ENCODE data around the gene ENHO.

ENHO gene

DNA sequence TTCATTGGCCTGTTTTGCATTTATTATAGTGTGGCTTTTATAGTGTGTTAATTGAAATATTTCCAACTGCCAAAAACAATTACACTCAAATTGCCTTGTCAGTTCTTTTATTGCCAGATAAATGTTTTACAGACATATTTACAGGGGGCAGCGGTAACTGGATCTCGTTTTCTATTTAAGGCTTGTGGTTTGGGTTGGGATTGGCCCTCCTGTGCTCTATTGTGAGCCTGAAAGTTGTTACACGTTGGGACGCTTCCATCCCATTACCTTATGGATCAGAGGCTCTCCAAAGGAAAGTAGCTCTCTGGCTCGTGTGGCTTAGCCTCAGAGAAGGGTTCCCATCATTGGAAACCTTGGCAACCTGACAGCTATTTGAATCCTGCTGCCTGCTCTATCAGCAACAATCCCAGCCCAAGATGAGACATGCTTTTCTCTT, 43.3 kb downstream of the ENHO start:
- TF ChIP-seq, protein P1, sequence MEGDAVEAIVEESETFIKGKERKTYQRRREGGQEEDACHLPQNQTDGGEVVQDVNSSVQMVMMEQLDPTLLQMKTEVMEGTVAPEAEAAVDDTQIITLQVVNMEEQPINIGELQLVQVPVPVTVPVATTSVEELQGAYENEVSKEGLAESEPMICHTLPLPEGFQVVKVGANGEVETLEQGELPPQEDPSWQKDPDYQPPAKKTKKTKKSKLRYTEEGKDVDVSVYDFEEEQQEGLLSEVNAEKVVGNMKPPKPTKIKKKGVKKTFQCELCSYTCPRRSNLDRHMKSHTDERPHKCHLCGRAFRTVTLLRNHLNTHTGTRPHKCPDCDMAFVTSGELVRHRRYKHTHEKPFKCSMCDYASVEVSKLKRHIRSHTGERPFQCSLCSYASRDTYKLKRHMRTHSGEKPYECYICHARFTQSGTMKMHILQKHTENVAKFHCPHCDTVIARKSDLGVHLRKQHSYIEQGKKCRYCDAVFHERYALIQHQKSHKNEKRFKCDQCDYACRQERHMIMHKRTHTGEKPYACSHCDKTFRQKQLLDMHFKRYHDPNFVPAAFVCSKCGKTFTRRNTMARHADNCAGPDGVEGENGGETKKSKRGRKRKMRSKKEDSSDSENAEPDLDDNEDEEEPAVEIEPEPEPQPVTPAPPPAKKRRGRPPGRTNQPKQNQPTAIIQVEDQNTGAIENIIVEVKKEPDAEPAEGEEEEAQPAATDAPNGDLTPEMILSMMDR (IDR thresholded peaks at IDR 0.05; ENCODE audit: low read length, missing control alignments) = no peak
- DNase-seq (ENCODE audit: low read depth) = no peak
- H3K4me3 ChIP-seq (replicated peaks; ENCODE audit: low read depth, low read length) = no peak overlapping the region

GRCh38 chr9:34477541-34477940, 45.2 kb downstream of the ENHO start:
- TF ChIP-seq, protein P1 (IDR thresholded peaks at IDR 0.05; ENCODE audit: low read length, missing control alignments) = no peak

DNA sequence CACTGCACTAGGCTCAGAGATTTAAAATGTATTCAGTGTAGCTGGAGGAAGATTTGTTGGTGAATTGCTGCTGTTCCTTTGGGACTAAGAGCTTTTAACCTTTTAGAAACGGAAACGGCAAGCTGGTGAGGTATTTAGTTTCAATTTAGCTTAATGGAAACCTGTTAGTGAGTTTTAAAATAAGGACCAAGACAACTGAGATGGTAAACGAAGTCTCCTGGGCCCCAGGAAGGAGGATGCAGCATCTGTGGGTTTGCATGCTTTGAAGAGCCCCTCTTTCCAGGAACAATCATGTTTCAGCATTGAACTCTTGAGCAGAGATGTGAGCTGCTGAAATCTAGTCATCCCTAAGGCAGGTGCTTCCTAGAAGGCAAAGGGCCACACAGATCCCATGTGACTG, 47.7 kb downstream of the ENHO start:
- TF ChIP-seq, protein P1 (IDR thresholded peaks at IDR 0.05; ENCODE audit: low read length, missing control alignments) = no peak
- DNase-seq (ENCODE audit: low read depth) = no peak

More at GRCh38 chr9:34477541-34477940, 45.2 kb downstream of the ENHO start:
- no peak overlapping the region for H3K4me3 ChIP-seq (replicated peaks; ENCODE audit: low read depth, low read length)
- no peak for DNase-seq (ENCODE audit: low read depth)

More for the DNA sequence above, 47.7 kb downstream of the ENHO start:
- H3K4me3 ChIP-seq (replicated peaks; ENCODE audit: low read depth, low read length) = no peak overlapping the region

Data from fibroblast of pulmonary artery (primary cell).